B cell (primary cell): ENCODE data around the gene HSPBP1. TPM values are rescaled to one million over a fixed set of nuclear protein-coding genes. Genes with fewer than 3 reads are reported as not detected.

Experiments used
- ATAC-seq: fragments of 200-7000 bp; cut with Tn5 transposase; one replicate; pipeline ENCODE4 v1.10.0; 2021; ENCODE audit warnings: low read depth, mild to moderate bottlenecking, moderate number of reproducible peaks, moderate library complexity
- CTCF ChIA-PET: fragments of 350-600 bp; sonication (Branson Sonifier 250); formaldehyde crosslinking; loops from one replicate; lab custom pipeline; 2021; ENCODE audit warnings: antibody characterized with exemption, inconsistent platforms; lab: Charles Lee
- POLR2A ChIA-PET: fragments of 350-600 bp; sonication (Branson Sonifier 250); formaldehyde crosslinking; loops from one replicate; lab custom pipeline; 2021; ENCODE audit warnings: antibody characterized with exemption; lab: Charles Lee
- DNase-seq: peaks from one replicate; pipeline ENCODE4 v3.0.0; 2013
- H2AFZ ChIP-seq: 2 replicates; pipeline ENCODE4 v1.6.1; 2012; ENCODE audit warnings: mild to moderate bottlenecking, low read depth, low read length; ENCODE audit not compliant: insufficient read depth, poor library complexity, severe bottlenecking
- H3K27ac ChIP-seq, 2 donors: 1 replicate in 1 of 2; 2 replicates in 1 of 2; pipeline ENCODE4 v1.5.1; 2012 to 2013; ENCODE audit warnings: low read length in 2 of 2, mild to moderate bottlenecking in 2 of 2, moderate library complexity in 1 of 2
- H3K27me3 ChIP-seq, 4 experiments: fragments of 200-600 bp in 1 of 4; sonication (generic) in 1 of 4; replicated peaks in 1 of 4; 1 replicate in 2 of 4; 2 replicates in 2 of 4; pipeline versions ENCODE4 v1.6.1 to v1.7.0; 2013 to 2016; ENCODE audit warnings: low read length in 3 of 4, mild to moderate bottlenecking in 2 of 4, mixed read lengths in 1 of 4, moderate library complexity in 1 of 4; ENCODE audit not compliant: insufficient read depth in 4 of 4, control insufficient read depth in 3 of 4; ENCODE audit errors: control extremely low read depth in 1 of 4
- H3K36me3 ChIP-seq, 2 experiments: replicated peaks in 1 of 2; 1 replicate in 1 of 2; 2 replicates in 1 of 2; pipeline versions ENCODE4 v1.6.1 to v1.7.1; 2013; ENCODE audit warnings: low read length in 1 of 2; ENCODE audit not compliant: insufficient read depth in 2 of 2, control insufficient read depth in 1 of 2; ENCODE audit errors: control extremely low read depth in 1 of 2, extremely low read depth in 1 of 2
- H3K4me1 ChIP-seq, 2 donors: fragments of 200-600 bp in 1 of 2; sonication (generic) in 1 of 2; 1 replicate in 1 of 2; 2 replicates in 1 of 2; pipeline versions ENCODE4 v1.5.1 to v1.6.1; 2013 to 2017; ENCODE audit warnings: low read length in 2 of 2; ENCODE audit not compliant: control insufficient read depth in 2 of 2, insufficient read depth in 2 of 2
- H3K4me2 ChIP-seq: replicated peaks from 2 replicates; pipeline ENCODE3; 2012; ENCODE audit warnings: mild to moderate bottlenecking, low read depth, low read length; ENCODE audit not compliant: poor library complexity, severe bottlenecking
- H3K4me3 ChIP-seq, 5 experiments: fragments of 200-600 bp in 1 of 5; sonication (generic) in 1 of 5; 1 replicate in 3 of 5; 2 replicates in 2 of 5; pipeline versions ENCODE4 v1.5.1 to v1.7.0; 2011 to 2016; ENCODE audit warnings: low read length in 4 of 5, mild to moderate bottlenecking in 4 of 5, low read depth in 2 of 5, control low read depth in 1 of 5, moderate library complexity in 1 of 5; ENCODE audit not compliant: insufficient read depth in 1 of 5; ENCODE audit errors: control extremely low read depth in 1 of 5, extremely low read depth in 1 of 5
- H3K79me2 ChIP-seq: fragments of 200-600 bp; sonication (generic); one replicate; pipeline ENCODE4 v1.6.0; 2016; ENCODE audit warnings: low read length; ENCODE audit not compliant: control insufficient read depth, insufficient read depth
- H3K9ac ChIP-seq: fragments of 200-600 bp; sonication (generic); 2 replicates; pipeline ENCODE4 v1.6.1; 2017; ENCODE audit warnings: mild to moderate bottlenecking, low read length, moderate library complexity
- H3K9me3 ChIP-seq, 3 donors: one replicate each; pipeline versions ENCODE4 v1.6.1 to v1.7.1; 2013; ENCODE audit warnings: low read length in 2 of 3; ENCODE audit not compliant: control insufficient read depth in 2 of 3, insufficient read depth in 1 of 3; ENCODE audit errors: control extremely low read depth in 1 of 3
- H4K20me1 ChIP-seq: 2 replicates; pipeline ENCODE4 v1.6.0; 2012; ENCODE audit warnings: mild to moderate bottlenecking, low read length; ENCODE audit not compliant: insufficient read depth, control insufficient read depth, poor library complexity, severe bottlenecking
- H3K27ac Mint-ChIP-seq: one replicate; pipeline ENCODE4 v1.8.0; 2021; ENCODE audit warnings: mixed read lengths
- H3K27me3 Mint-ChIP-seq: one replicate; pipeline ENCODE4 v1.8.0; 2021; ENCODE audit warnings: mixed read lengths
- H3K4me1 Mint-ChIP-seq: one replicate; pipeline ENCODE4 v1.8.0; 2021; ENCODE audit warnings: mixed read lengths
- H3K4me3 Mint-ChIP-seq: one replicate; pipeline ENCODE4 v1.8.0; 2021; ENCODE audit warnings: mixed read lengths
- H3K9me3 Mint-ChIP-seq: one replicate; pipeline ENCODE4 v1.8.0; 2022; ENCODE audit warnings: mixed read lengths; ENCODE audit not compliant: insufficient read depth
- CTCF ChIP-seq: fragments of 200-600 bp; IDR thresholded peaks from one replicate; pipeline ENCODE4 v1.8.0; 2022; ENCODE audit warnings: antibody characterized with exemption, mild to moderate bottlenecking
- EZH2 ChIP-seq: IDR thresholded peaks from 2 replicates; pipeline ENCODE4 v1.6.1; 2012; ENCODE audit warnings: borderline replicate concordance, low read depth, mild to moderate bottlenecking, moderate library complexity, low read length; ENCODE audit not compliant: insufficient read depth, poor library complexity, severe bottlenecking
- WGBS: methylation state at CpG from one replicate; pipeline ENCODE4 v1.1.5; 2013; ENCODE audit warnings: missing lambda C conversion rate; ENCODE audit not compliant: insufficient coverage; 5-methylcytosine and 5-hydroxymethylcytosine counted together
- intact Hi-C: fragments of 100-400 bp; cut with micrococcal nuclease; formaldehyde crosslinking; loops from one replicate; pipeline ENCODE4 v1.10.0; 2022
- polyA plus RNA-seq: library from polyadenylated mRNA; depleted of rRNA; stranded (reverse); fragments of >200 nt; gene quantifications from 2 replicates; pipeline ENCODE4 v1.2.3, GENCODE V29; 2012
- total RNA-seq, 2 donors: library from RNA; stranded (reverse); fragments of 120-200 nt in 1 of 2; gene quantifications; 1 replicate in 1 of 2; 2 replicates in 1 of 2; pipeline versions ENCODE4 v1.2.3 to v1.2.4, GENCODE V29; 2013 to 2022

HSPBP1 gene
- total and polyA plus RNA-seq, 2 donors (not counting 1 experiment from before 2014, with no cell fraction given) = 15.6 to 19.0 TPM

DNA sequence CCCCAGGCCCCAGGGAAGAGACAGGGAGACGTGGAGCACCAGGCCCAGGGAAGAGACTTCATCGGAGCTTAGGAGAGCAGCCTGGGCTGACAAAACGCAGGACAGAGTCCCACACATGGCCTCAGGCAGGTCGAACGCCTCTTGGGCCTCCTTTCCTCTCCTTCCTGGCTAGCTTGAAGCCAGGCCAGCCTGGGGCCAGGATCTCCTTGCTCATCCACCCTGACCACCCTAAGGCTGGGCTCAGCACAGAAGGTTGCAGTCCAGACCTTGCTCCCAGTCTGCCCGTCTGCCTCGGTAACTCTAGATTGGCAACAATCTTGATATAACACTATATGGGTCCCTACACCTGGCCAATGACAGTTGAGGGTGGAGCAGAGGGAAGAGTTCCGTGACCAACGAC is 31.2 kb downstream of the HSPBP1 start:
- H3K4me1 ChIP-seq = peaks cover 64 to 70% of the 10 kb centered on the region in 2 donors
- no peak overlapping the region for H3K9ac ChIP-seq
- ChIA-PET CTCF (no interaction called here), POLR2A (no interaction called here)
- no peaks in the 10 kb centered on the region for H3K9me3 Mint-ChIP-seq
- peaks cover 95% of the 10 kb centered on the region for H4K20me1 ChIP-seq
- no peak overlapping the region for H3K4me3 Mint-ChIP-seq
- WGBS = 96% methylated on average over 7 of the region's 9 CpGs
- no peaks in the 10 kb centered on the region for H3K27me3 ChIP-seq
- TF ChIP-seq EZH2 = no peak
- no peak for TF ChIP-seq CTCF
- DNase-seq = no peak
- no peaks in the 10 kb centered on the region for H3K9me3 ChIP-seq
- H3K27ac ChIP-seq = peak overlapping the region in 1 of 2 donors; percentile 12
- H3K36me3 ChIP-seq = peaks cover 0 to 55% of the 10 kb centered on the region in 2 experiments
- H3K4me1 Mint-ChIP-seq = peaks cover 59% of the 10 kb centered on the region
- no peak for ATAC-seq
- H3K4me2 ChIP-seq = peak overlapping the region; percentile 8
- peaks cover 97% of the 10 kb centered on the region for H3K79me2 ChIP-seq
- H2AFZ ChIP-seq = no peak overlapping the region
- intact Hi-C loops = no loop called here
- no peaks in the 10 kb centered on the region for H3K27me3 Mint-ChIP-seq
- no peak overlapping the region for H3K4me3 ChIP-seq
- H3K27ac Mint-ChIP-seq = peak overlapping the region; percentile 73

GRCh38 chr19:55248166-55248675 is 31.7 kb downstream of the HSPBP1 start:
- ATAC-seq (no peak), DNase-seq (no peak)
- H3K9ac ChIP-seq = no peak overlapping the region
- 91% methylated on average over 10 of the region's 10 CpGs for WGBS
- no peaks in the 10 kb centered on the region for H3K27me3 ChIP-seq
- no peaks in the 10 kb centered on the region for H3K9me3 ChIP-seq
- Mint-ChIP-seq H3K27me3 (no peaks in the 10 kb centered on the region), H3K9me3 (no peaks in the 10 kb centered on the region), H3K4me1 (peaks cover 54% of the 10 kb centered on the region), H3K27ac (peak overlapping the region; percentile 46), H3K4me3 (no peak overlapping the region)
- H3K79me2 ChIP-seq = peaks cover 100% of the 10 kb centered on the region
- peaks cover 60 to 66% of the 10 kb centered on the region in 2 donors for H3K4me1 ChIP-seq
- peak overlapping the region; percentile 31 for H3K4me2 ChIP-seq
- H3K4me3 ChIP-seq = no peak overlapping the region
- ChIA-PET POLR2A (no interaction called here), CTCF (interaction anchor here (1.0 kb wide), 1 partner anchor 9 kb away, joined by 3 read pairs; no protein-coding TSS in a partner anchor)
- no peak overlapping the region for H3K27ac ChIP-seq
- intact Hi-C loops = no loop called here
- TF ChIP-seq EZH2 = no peak
- TF ChIP-seq CTCF = no peak
- peaks cover 95% of the 10 kb centered on the region for H4K20me1 ChIP-seq
- peaks cover 0 to 60% of the 10 kb centered on the region in 2 experiments for H3K36me3 ChIP-seq
- H2AFZ ChIP-seq = no peak overlapping the region
